Spleen (tissue), 11 donors: ENCODE results near the gene CAMSAP2. TPM values are rescaled to one million over a fixed set of nuclear protein-coding genes. Genes with fewer than 3 reads are reported as not detected.
"Not testable (repeated sequence)": the region's sequence is repeated elsewhere in the genome, so short reads cannot be mapped to it uniquely, and the experiment has no call there.

Experiments used
- DNase-seq: peaks from one replicate; pipeline ENCODE4 v3.0.0-alpha.2; 2020
- H3K27ac ChIP-seq, 8 donors: fragments of 200-600 bp; sonication (generic) in 7 of 8; 1 replicate in 4 of 8; 2 replicates in 4 of 8; pipeline versions ENCODE4 v1.5.0 to v1.8.0; 2016 to 2021; ENCODE audit warnings: inconsistent platforms in 4 of 8, mild to moderate bottlenecking in 4 of 8, moderate library complexity in 1 of 8
- H3K27me3 ChIP-seq, 7 donors: fragments of 200-600 bp; sonication (generic) in 6 of 7; replicated peaks in 1 of 7; 1 replicate in 4 of 7; 2 replicates in 3 of 7; pipeline versions ENCODE4 v1.5.0 to v1.8.0; 2016 to 2021; ENCODE audit warnings: inconsistent platforms in 3 of 7, mild to moderate bottlenecking in 1 of 7
- H3K36me3 ChIP-seq, 6 donors: fragments of 200-600 bp; sonication (generic) in 5 of 6; 1 replicate in 4 of 6; 2 replicates in 2 of 6; pipeline versions ENCODE4 v1.5.0 to v1.8.0; 2016 to 2021; ENCODE audit warnings: inconsistent platforms in 2 of 6
- H3K4me1 ChIP-seq, 6 donors: fragments of 200-600 bp; sonication (generic) in 5 of 6; 1 replicate in 3 of 6; 2 replicates in 3 of 6; pipeline versions ENCODE4 v1.5.0 to v1.8.0; 2016 to 2021; ENCODE audit warnings: inconsistent platforms in 3 of 6
- H3K4me3 ChIP-seq, 8 donors: fragments of 200-600 bp; sonication (generic) in 7 of 8; 1 replicate in 4 of 8; 2 replicates in 4 of 8; pipeline versions ENCODE4 v1.5.0 to v1.8.0; 2016 to 2021; ENCODE audit warnings: inconsistent platforms in 4 of 8, mild to moderate bottlenecking in 4 of 8, moderate library complexity in 2 of 8
- H3K9me3 ChIP-seq, 8 donors: fragments of 200-600 bp; sonication (generic) in 7 of 8; 1 replicate in 4 of 8; 2 replicates in 4 of 8; pipeline versions ENCODE4 v1.5.0 to v1.8.0; 2016 to 2021; ENCODE audit warnings: inconsistent platforms in 4 of 8
- CTCF ChIP-seq, 11 experiments: fragments of 200-600 bp in 7 of 11; fragments of 450-650 bp in 4 of 11; sonication (generic) in 4 of 11; IDR thresholded peaks in 8 of 11; conservative IDR thresholded peaks in 3 of 11; 1 replicate in 7 of 11; 2 replicates in 4 of 11; pipeline versions ENCODE4 v1.4.0 to v1.8.0; 2016 to 2021; ENCODE audit warnings: antibody characterized with exemption in 11 of 11, inconsistent platforms in 4 of 11, mild to moderate bottlenecking in 1 of 11
- POLR2A ChIP-seq, 3 donors: fragments of 450-650 bp; IDR thresholded peaks; one replicate each; pipeline ENCODE4 v1.5.1; 2017; ENCODE audit warnings: antibody characterized with exemption in 3 of 3, mild to moderate bottlenecking in 1 of 3
- POLR2AphosphoS5 ChIP-seq, 3 donors: sonication (generic); formaldehyde crosslinking; IDR thresholded peaks; one replicate each; pipeline ENCODE4 v1.5.1; 2017; ENCODE audit warnings: antibody characterized with exemption in 3 of 3
- WGBS, 5 donors: extraction: QIAGEN DNeasy Blood & Tissue Kit in 3 of 5; methylation state at CpG; one replicate each; pipeline versions ENCODE4 v1.1.5 to v1.1.7; 2013 to 2018; 5-methylcytosine and 5-hydroxymethylcytosine counted together
- intact Hi-C: fragments of 100-400 bp; cut with DNase I; formaldehyde crosslinking; loops from one replicate; pipeline ENCODE4 v1.15.0; 2023; ENCODE audit warnings: low total_unique reads
- polyA plus RNA-seq, 3 donors: library from polyadenylated mRNA; stranded (reverse); fragments of 200-250 nt; gene quantifications; one replicate each; pipeline ENCODE4 v1.2.1, GENCODE V29; 2013
- total RNA-seq, 7 donors: library from RNA; depleted of rRNA in 3 of 7; stranded (reverse); fragments of >200 nt in 3 of 7; fragmentation: NEBNext Ultra II Directional in 4 of 7; extraction: Animal tissue kit (Norgen Biotek cat#: 25700) in 4 of 7; gene quantifications; one replicate each; pipeline versions ENCODE4 v1.1.0 to v1.2.1, GENCODE V29; 2016 to 2021
- donor health status: healthy with polysubstance abuse.
- donor health status: DM: no; HTN: no; CAD: no; lungs with moderate emphysema.
- donor health status: DM: no; HTN: no; CAD: no.
- donor health status: Bipolar disorder and iron deficiency.
- donor health status: healthy.
- donor health status: DM: no; HTN: no; CAD: no.
- donor health status: DM: yes; HTN: yes; CAD: no.

CAMSAP2 gene
- total and polyA plus RNA-seq, 10 donors = 2.1 to 24.7 (median 17.2) TPM

- intact Hi-C loops = no loop called here
- no peak overlapping the region for H3K27ac ChIP-seq
- peaks cover 0 to 47% (median 0%) of the 10 kb centered on the region in 7 donors for H3K27me3 ChIP-seq
- peaks cover 0 to 42% (median 29%) of the 10 kb centered on the region in 6 donors for H3K4me1 ChIP-seq
- 40 to 58% (median 52%) methylated on average over 3 of the region's 3 CpGs for WGBS, 5 donors
- TF ChIP-seq POLR2A (IDR thresholded peaks at IDR 0.05) (no peak), POLR2AphosphoS5 (IDR thresholded peaks at IDR 0.05) (no peak), CTCF (IDR thresholded peaks at IDR 0.05 in 8 of 11, conservative IDR thresholded peaks at IDR 0.05 in 3 of 11) (no peak)
- no peaks in the 10 kb centered on the region for H3K36me3 ChIP-seq
- peak overlapping the region in 5 of 8 donors; percentile 11 to 77 (median 67) for H3K4me3 ChIP-seq
- DNase-seq = no peak
- H3K9me3 ChIP-seq = no peaks in the 10 kb centered on the region
Observed at GRCh38 chr1:200741551-200742207, 3.0 kb downstream of the CAMSAP2 start.

- H3K36me3 ChIP-seq = no peaks in the 10 kb centered on the region
- 73 to 91% (median 85%) methylated on average over 1 of the region's 1 CpG for WGBS, 5 donors
- no peak for TF ChIP-seq POLR2AphosphoS5 (IDR thresholded peaks at IDR 0.05)
- no peak for TF ChIP-seq CTCF (IDR thresholded peaks at IDR 0.05 in 8 of 11, conservative IDR thresholded peaks at IDR 0.05 in 3 of 11)
- TF ChIP-seq POLR2A (IDR thresholded peaks at IDR 0.05) = no peak
- H3K4me3 ChIP-seq = no peak overlapping the region
- peaks cover 0 to 27% (median 0%) of the 10 kb centered on the region in 7 donors for H3K27me3 ChIP-seq
- H3K4me1 ChIP-seq = peaks cover 0 to 32% (median 20%) of the 10 kb centered on the region in 6 donors
- no peak overlapping the region for H3K27ac ChIP-seq
- no peak for DNase-seq
- intact Hi-C loops = no loop called here
- H3K9me3 ChIP-seq = no peaks in the 10 kb centered on the region
Observed at GRCh38 chr1:200744143-200744542, 5.5 kb downstream of the CAMSAP2 start.

GRCh38 chr1:200749090-200749489 is 10.4 kb downstream of the CAMSAP2 start:
- Histone ChIP-seq H3K27me3 (peaks cover 0 to 2% (median 0%) of the 10 kb centered on the region in 7 donors), H3K9me3 (no peaks in the 10 kb centered on the region), H3K4me3 (no peak overlapping the region), H3K36me3 (no peaks in the 10 kb centered on the region), H3K4me1 (peaks cover 0 to 5% (median 0%) of the 10 kb centered on the region in 6 donors), H3K27ac (no peak overlapping the region)
- intact Hi-C loops = no loop called here
- TF ChIP-seq POLR2A (IDR thresholded peaks at IDR 0.05) (no peak), POLR2AphosphoS5 (IDR thresholded peaks at IDR 0.05) (no peak), CTCF (IDR thresholded peaks at IDR 0.05 in 8 of 11, conservative IDR thresholded peaks at IDR 0.05 in 3 of 11) (no peak)
- no peak for DNase-seq

GRCh38 chr1:200750749-200751148 is 12.1 kb downstream of the CAMSAP2 start:
- H3K27ac ChIP-seq, H3K4me1 ChIP-seq, H3K36me3 ChIP-seq, H3K4me3 ChIP-seq, DNase-seq, H3K9me3 ChIP-seq, intact Hi-C loops, H3K27me3 ChIP-seq: not testable (repeated sequence)
- 86 to 96% (median 96%) methylated on average over 10 of the region's 10 CpGs for WGBS, 5 donors
